GM10248 (cell line): Measurements from ENCODE around the gene COL4A6.
A peak's percentile ranks its signal among the peaks of the same experiment; 100 is the strongest.

Experiments used
- CTCF ChIA-PET: fragments of 300-600 bp; sonication (Branson Sonifier 250); formaldehyde crosslinking; extraction: SDS; loops from one replicate; lab custom pipeline; 2021; ENCODE audit warnings: antibody characterized with exemption; lab: Yijun Ruan, JAX
- POLR2A ChIA-PET: fragments of 350-650 bp; sonication (Branson Sonifier 250); formaldehyde crosslinking; extraction: SDS; loops from one replicate; lab custom pipeline; 2020; ENCODE audit warnings: antibody characterized with exemption; lab: Yijun Ruan, JAX
- DNase-seq: peaks from one replicate; pipeline ENCODE4 v3.0.0; 2012; ENCODE audit errors: extremely low spot score
- CTCF ChIP-seq: IDR thresholded peaks from 2 replicates; pipeline ENCODE4 v1.5.1; 2012; ENCODE audit warnings: mild to moderate bottlenecking, low read depth; ENCODE audit errors: extremely low read depth, missing control alignments, control extremely low read depth

COL4A6 gene

GRCh38 chrX:108216919-108217571, 221.2 kb downstream of the COL4A6 start:
- POLR2A ChIA-PET = no interaction called here
- no peak for DNase-seq
- CTCF ChIA-PET = interaction anchor here (1.3 to 4.6 kb wide), 3 partner anchors 8 to 16 kb away, joined by 3 to 29 read pairs (median 3); no protein-coding TSS in a partner anchor
- TF ChIP-seq CTCF = no peak

- ChIA-PET CTCF (interaction anchor here (1.3 to 4.6 kb wide), 3 partner anchors 8 to 16 kb away, joined by 3 to 29 read pairs (median 3); no protein-coding TSS in a partner anchor), POLR2A (no interaction called here)
- no peak for TF ChIP-seq CTCF
- no peak for DNase-seq
Measured at GRCh38 chrX:108216405-108216804, 221.8 kb downstream of the COL4A6 start.

- CTCF ChIA-PET = interaction anchor here (0.7 kb wide), 1 partner anchor 12 kb away, joined by 3 read pairs; no protein-coding TSS in a partner anchor
- TF ChIP-seq CTCF = no peak
Measured at GRCh38 chrX:108211301-108211700, 226.9 kb downstream of the COL4A6 start.

GRCh38 chrX:108209006-108209554, 229.1 kb downstream of the COL4A6 start:
- no peak for DNase-seq
- ChIA-PET POLR2A (no interaction called here), CTCF (interaction anchor here (2.3 kb wide), 1 partner anchor 9 kb away, joined by 6 read pairs; no protein-coding TSS in a partner anchor)
- TF ChIP-seq CTCF = no peak

More at GRCh38 chrX:108211301-108211700, 226.9 kb downstream of the COL4A6 start:
- no peak for DNase-seq
- POLR2A ChIA-PET = no interaction called here

GRCh38 chrX:108203540-108203939, 234.7 kb downstream of the COL4A6 start:
- POLR2A ChIA-PET = no interaction called here
- DNase-seq = no peak
- CTCF ChIA-PET = no interaction called here
- TF ChIP-seq CTCF = no peak

- peak; percentile 11 for DNase-seq
- TF ChIP-seq CTCF = peak; percentile 34
- POLR2A ChIA-PET = no interaction called here
- CTCF ChIA-PET = interaction anchor here (0.7 to 1.8 kb wide), 4 partner anchors 9 to 140 kb away, joined by 3 to 6 read pairs (median 3); no protein-coding TSS in a partner anchor
Measured at GRCh38 chrX:108199691-108200090, 238.5 kb downstream of the COL4A6 start.
